Neural crest cell (in vitro differentiated cells): ENCODE measurements around the gene THEM4. TPM values are rescaled to one million over a fixed set of nuclear protein-coding genes. Genes with fewer than 3 reads are reported as not detected.

Experiments
- DNase-seq: peaks from one replicate; pipeline ENCODE4 v3.0.0; 2021; ENCODE audit warnings: low read depth, mixed read lengths, low spot score
- H3K27ac Mint-ChIP-seq: one replicate; pipeline ENCODE4 v1.8.0; 2021; ENCODE audit warnings: mild to moderate bottlenecking, mixed read lengths; ENCODE audit not compliant: unreplicated experiment
- H3K27me3 Mint-ChIP-seq: 2 replicates; pipeline ENCODE4 v1.8.0; 2021; ENCODE audit warnings: low read depth, mild to moderate bottlenecking, mixed read lengths
- H3K36me3 Mint-ChIP-seq: 2 replicates; pipeline ENCODE4 v1.8.0; 2021; ENCODE audit warnings: low read depth, mild to moderate bottlenecking, mixed read lengths
- H3K4me1 Mint-ChIP-seq: 2 replicates; pipeline ENCODE4 v1.8.0; 2021; ENCODE audit warnings: mixed read lengths
- H3K4me3 Mint-ChIP-seq: one replicate; pipeline ENCODE4 v1.8.0; 2021; ENCODE audit warnings: mild to moderate bottlenecking, mixed read lengths
- H3K9me3 Mint-ChIP-seq: 2 replicates; pipeline ENCODE4 v1.8.0; 2021; ENCODE audit warnings: mixed read lengths
- CTCF ChIP-seq: fragments of 200-600 bp; sonication (generic); conservative IDR thresholded peaks from 2 replicates; pipeline ENCODE4 v1.5.0; 2021; ENCODE audit warnings: antibody characterized with exemption, mild to moderate bottlenecking
- total RNA-seq: library from RNA; stranded (reverse); gene quantifications from 2 replicates; pipeline ENCODE4 v1.2.1, GENCODE V29; 2021

Gene THEM4
- total RNA-seq, 1 donor from 2014 or later: 21.6 TPM

- Mint-ChIP-seq H3K36me3 (no peaks in the 10 kb centered on the region), H3K4me3 (no peak overlapping the region), H3K27me3 (peaks cover 5% of the 10 kb centered on the region), H3K9me3 (no peaks in the 10 kb centered on the region), H3K4me1 (peaks cover 14% of the 10 kb centered on the region), H3K27ac (no peak overlapping the region)
- TF ChIP-seq CTCF: no peak
- DNase-seq: no peak
Observed at GRCh38 chr1:151944126-151944856, 35.0 kb upstream of the THEM4 start.

GRCh38 chr1:151943591-151943990 lies 34.3 kb upstream of the THEM4 start:
- no peak overlapping the region for H3K27ac Mint-ChIP-seq
- no peak for TF ChIP-seq CTCF
- H3K36me3 Mint-ChIP-seq: no peaks in the 10 kb centered on the region
- no peak for DNase-seq
- H3K4me3 Mint-ChIP-seq: no peak overlapping the region
- H3K27me3 Mint-ChIP-seq: peaks cover 5% of the 10 kb centered on the region
- H3K4me1 Mint-ChIP-seq: peaks cover 14% of the 10 kb centered on the region
- H3K9me3 Mint-ChIP-seq: no peaks in the 10 kb centered on the region

GRCh38 chr1:151942882-151943281 lies 33.6 kb upstream of the THEM4 start:
- H3K27ac Mint-ChIP-seq: no peak overlapping the region
- no peak for TF ChIP-seq CTCF
- H3K4me3 Mint-ChIP-seq: no peak overlapping the region
- peaks cover 5% of the 10 kb centered on the region for H3K27me3 Mint-ChIP-seq
- H3K36me3 Mint-ChIP-seq: no peaks in the 10 kb centered on the region
- no peak for DNase-seq
- H3K4me1 Mint-ChIP-seq: peaks cover 14% of the 10 kb centered on the region
- no peaks in the 10 kb centered on the region for H3K9me3 Mint-ChIP-seq

- no peak for DNase-seq
- Mint-ChIP-seq H3K27ac (no peak overlapping the region), H3K4me1 (peaks cover 10% of the 10 kb centered on the region), H3K27me3 (peaks cover 12% of the 10 kb centered on the region), H3K36me3 (no peaks in the 10 kb centered on the region), H3K4me3 (no peak overlapping the region), H3K9me3 (no peaks in the 10 kb centered on the region)
- no peak for TF ChIP-seq CTCF
Observed at GRCh38 chr1:151940541-151940940, 31.2 kb upstream of the THEM4 start.

- Mint-ChIP-seq H3K4me1 (peaks cover 11% of the 10 kb centered on the region), H3K9me3 (no peaks in the 10 kb centered on the region), H3K36me3 (no peaks in the 10 kb centered on the region), H3K27ac (no peak overlapping the region), H3K4me3 (no peak overlapping the region), H3K27me3 (peaks cover 16% of the 10 kb centered on the region)
- TF ChIP-seq CTCF: no peak
- DNase-seq: no peak
Observed at GRCh38 chr1:151939779-151940178, 30.5 kb upstream of the THEM4 start.
